ENCODE data around the gene C1orf21. TPM values are rescaled to one million over a fixed set of nuclear protein-coding genes. Genes with fewer than 3 reads are reported as not detected.
A peak's percentile ranks its signal among the peaks of the same experiment; 100 is the strongest.

Gene C1orf21
- total RNA-seq, 4 donors from 2014 or later = 106 to 206 (median 154) TPM

DNA sequence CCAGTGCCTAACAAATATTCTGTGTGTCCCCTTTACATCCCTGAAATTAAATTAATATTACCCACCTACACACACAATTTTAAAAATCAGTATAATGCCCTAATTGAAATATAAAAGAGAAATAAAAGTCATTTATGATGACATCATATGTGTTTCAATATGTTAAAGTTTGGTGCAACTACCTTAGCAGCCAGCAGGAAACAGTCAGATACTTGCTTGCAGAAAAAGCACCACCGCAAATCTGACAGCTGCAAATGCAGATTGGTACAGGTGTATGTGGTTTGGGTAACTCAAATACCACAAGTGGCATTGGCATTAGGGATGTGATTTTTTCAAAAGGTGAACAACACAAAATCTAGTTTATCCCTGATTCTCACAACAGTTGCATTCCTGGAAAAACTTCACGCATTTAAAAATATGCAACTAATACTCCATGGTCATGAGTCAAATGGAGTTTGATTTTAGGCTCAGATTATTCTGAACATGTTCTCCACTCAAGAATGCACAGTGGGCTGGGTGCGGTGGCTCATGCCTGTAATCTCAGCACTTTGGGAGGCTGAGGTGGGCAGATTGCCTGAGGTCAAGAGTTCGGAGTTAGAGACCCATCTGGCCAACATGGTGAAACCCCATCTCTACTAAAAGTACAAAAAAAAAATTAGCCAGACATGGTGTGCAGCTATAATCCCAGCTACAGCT is 261.5 kb downstream of the C1orf21 start:
- DNase-seq (no peak), ATAC-seq (no peak)
- Histone ChIP-seq H3K4me1 (peaks cover 21% of the 10 kb centered on the region in 2 donors), H3K27ac (peak overlapping the region in 2 of 4 donors; percentile 73 to 83), H3K9me3 (no peaks in the 10 kb centered on the region), H3K4me3 (no peak overlapping the region), H3K27me3 (no peaks in the 10 kb centered on the region), H3K36me3 (no peaks in the 10 kb centered on the region)
- in situ Hi-C loops (cut with MboI; ENCODE audit: low sequenced_read_pairs in 4 of 4) = no loop called here
- TF ChIP-seq, protein P1, sequence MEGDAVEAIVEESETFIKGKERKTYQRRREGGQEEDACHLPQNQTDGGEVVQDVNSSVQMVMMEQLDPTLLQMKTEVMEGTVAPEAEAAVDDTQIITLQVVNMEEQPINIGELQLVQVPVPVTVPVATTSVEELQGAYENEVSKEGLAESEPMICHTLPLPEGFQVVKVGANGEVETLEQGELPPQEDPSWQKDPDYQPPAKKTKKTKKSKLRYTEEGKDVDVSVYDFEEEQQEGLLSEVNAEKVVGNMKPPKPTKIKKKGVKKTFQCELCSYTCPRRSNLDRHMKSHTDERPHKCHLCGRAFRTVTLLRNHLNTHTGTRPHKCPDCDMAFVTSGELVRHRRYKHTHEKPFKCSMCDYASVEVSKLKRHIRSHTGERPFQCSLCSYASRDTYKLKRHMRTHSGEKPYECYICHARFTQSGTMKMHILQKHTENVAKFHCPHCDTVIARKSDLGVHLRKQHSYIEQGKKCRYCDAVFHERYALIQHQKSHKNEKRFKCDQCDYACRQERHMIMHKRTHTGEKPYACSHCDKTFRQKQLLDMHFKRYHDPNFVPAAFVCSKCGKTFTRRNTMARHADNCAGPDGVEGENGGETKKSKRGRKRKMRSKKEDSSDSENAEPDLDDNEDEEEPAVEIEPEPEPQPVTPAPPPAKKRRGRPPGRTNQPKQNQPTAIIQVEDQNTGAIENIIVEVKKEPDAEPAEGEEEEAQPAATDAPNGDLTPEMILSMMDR (IDR thresholded peaks at IDR 0.05 in 4 of 5, conservative IDR thresholded peaks at IDR 0.05 in 1 of 5) = no peak
- no peak for TF ChIP-seq POLR2A (IDR thresholded peaks at IDR 0.05)
- intact Hi-C loops (cut with DNase I; ENCODE audit: low total_unique reads) = loop anchor here (2.0 to 5.0 kb wide), 2 partner anchors 16 to 171 kb away; no protein-coding TSS in a partner anchor

DNA sequence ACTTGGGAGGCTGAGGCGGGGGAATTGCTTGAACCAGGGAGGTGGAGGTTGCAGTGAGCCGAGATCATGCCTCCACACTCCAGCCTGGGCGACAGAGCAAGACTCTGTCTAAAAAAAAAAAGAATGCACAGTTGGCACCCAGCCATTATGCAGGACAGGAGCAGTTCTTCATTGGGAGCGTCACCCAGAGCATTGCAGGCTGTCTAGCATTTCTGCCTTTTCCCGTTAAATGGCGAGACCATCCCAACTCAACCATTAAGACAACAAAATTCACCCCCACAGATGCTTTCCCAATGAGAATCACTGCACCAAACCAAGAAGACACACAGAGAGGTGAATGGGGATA is 262.0 kb downstream of the C1orf21 start:
- H3K36me3 ChIP-seq = no peaks in the 10 kb centered on the region
- DNase-seq (no peak), ATAC-seq (peak; percentile 14 to 20)
- H3K27me3 ChIP-seq = no peaks in the 10 kb centered on the region
- TF ChIP-seq, protein P1 (IDR thresholded peaks at IDR 0.05 in 4 of 5, conservative IDR thresholded peaks at IDR 0.05 in 1 of 5) = no peak
- TF ChIP-seq POLR2A (IDR thresholded peaks at IDR 0.05) = no peak
- intact Hi-C loops (cut with DNase I; ENCODE audit: low total_unique reads) (loop anchor here (2.0 to 5.0 kb wide), 2 partner anchors 16 to 172 kb away; no protein-coding TSS in a partner anchor), in situ Hi-C loops (cut with MboI; ENCODE audit: low sequenced_read_pairs in 4 of 4) (no loop called here)
- H3K4me3 ChIP-seq = peak overlapping the region in 1 of 4 donors; percentile 23
- peaks cover 21% of the 10 kb centered on the region in 2 donors for H3K4me1 ChIP-seq
- H3K27ac ChIP-seq = peak overlapping the region; percentile 72 to 83 (median 74)
- H3K9me3 ChIP-seq = no peaks in the 10 kb centered on the region

DNA sequence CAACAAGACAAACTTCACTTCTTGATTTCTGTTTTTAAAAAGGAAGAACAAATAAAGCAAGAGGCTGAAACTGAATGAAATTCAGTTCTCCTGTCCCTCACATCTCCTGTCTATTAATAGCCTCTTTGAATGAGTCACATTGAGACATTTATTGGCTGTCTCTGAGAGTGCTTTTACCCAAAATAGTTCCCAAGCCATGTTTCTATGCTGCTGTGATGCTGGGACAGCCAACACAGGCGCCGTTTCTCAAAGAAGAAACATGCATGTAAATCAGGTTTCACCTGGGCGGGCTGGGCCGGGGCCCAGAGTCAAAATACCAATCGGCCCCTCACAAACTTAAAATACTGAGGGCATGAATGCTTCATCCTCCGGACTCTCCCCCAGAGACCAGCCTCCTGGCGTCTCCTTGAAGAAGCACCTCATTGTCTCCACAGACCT is 262.6 kb downstream of the C1orf21 start:
- in situ Hi-C loops (cut with MboI; ENCODE audit: low sequenced_read_pairs in 4 of 4) (no loop called here), intact Hi-C loops (cut with DNase I; ENCODE audit: low total_unique reads) (loop anchor here (2.0 to 5.0 kb wide), 2 partner anchors 17 to 172 kb away; no protein-coding TSS in a partner anchor)
- H3K4me1 ChIP-seq = peaks cover 21% of the 10 kb centered on the region in 2 donors
- no peaks in the 10 kb centered on the region for H3K9me3 ChIP-seq
- TF ChIP-seq POLR2A (IDR thresholded peaks at IDR 0.05) = no peak
- TF ChIP-seq, protein P1 (IDR thresholded peaks at IDR 0.05 in 4 of 5, conservative IDR thresholded peaks at IDR 0.05 in 1 of 5) = no peak
- H3K27me3 ChIP-seq = no peaks in the 10 kb centered on the region
- peak overlapping the region in 2 of 4 donors; percentile 16 to 23 for H3K4me3 ChIP-seq
- no peaks in the 10 kb centered on the region for H3K36me3 ChIP-seq
- H3K27ac ChIP-seq = peak overlapping the region; percentile 72 to 83 (median 74)
- DNase-seq (no peak), ATAC-seq (peak; percentile 90 to 93)

DNA sequence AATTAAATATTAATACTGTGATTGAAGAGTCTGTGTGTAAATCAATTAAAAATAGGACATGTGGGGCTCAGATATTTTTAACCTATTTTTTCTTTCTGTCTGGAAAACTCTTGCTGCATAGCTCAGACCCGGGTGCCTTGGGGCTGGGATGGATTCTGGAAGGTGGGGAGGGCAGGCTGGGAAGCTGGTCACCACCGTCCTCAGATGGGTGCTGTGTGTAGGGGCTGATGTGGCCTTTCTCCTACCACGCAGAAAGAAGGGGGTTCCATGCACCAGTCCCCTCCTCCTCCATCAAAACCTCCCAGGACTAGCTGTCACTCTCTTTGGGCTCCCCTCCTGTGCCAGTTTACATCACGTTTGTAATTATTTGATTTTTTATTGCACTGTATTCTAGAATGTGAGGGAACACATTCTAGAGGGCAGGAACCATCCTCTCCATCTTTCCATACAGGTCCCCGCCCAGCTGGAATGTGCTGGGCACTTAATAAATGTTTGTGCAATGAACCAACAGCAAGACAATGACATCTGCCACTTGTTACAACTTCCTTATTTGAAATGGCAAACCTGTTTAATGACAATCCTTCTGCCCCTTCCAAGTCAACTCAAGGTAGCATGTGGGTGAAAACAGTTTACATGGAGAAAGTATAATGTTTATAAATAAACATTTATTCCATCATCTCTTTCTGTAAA is 263.5 kb downstream of the C1orf21 start:
- intact Hi-C loops (cut with DNase I; ENCODE audit: low total_unique reads) (no loop called here), in situ Hi-C loops (cut with MboI; ENCODE audit: low sequenced_read_pairs in 4 of 4) (loop anchor here in 1 of 4 donors (25.0 kb wide), 2 partner anchors 163 to 263 kb away; partner anchors contain the start of gene C1orf21)
- no peak for DNase-seq

More for the DNA sequence above, 263.5 kb downstream of the C1orf21 start:
- Histone ChIP-seq H3K9me3 (no peaks in the 10 kb centered on the region), H3K4me3 (no peak overlapping the region), H3K27me3 (no peaks in the 10 kb centered on the region), H3K4me1 (peaks cover 21% of the 10 kb centered on the region in 2 donors), H3K27ac (peak overlapping the region; percentile 72 to 83 (median 74)), H3K36me3 (no peaks in the 10 kb centered on the region)
- TF ChIP-seq, protein P1 (IDR thresholded peaks at IDR 0.05 in 4 of 5, conservative IDR thresholded peaks at IDR 0.05 in 1 of 5) = no peak
- no peak for TF ChIP-seq POLR2A (IDR thresholded peaks at IDR 0.05)
- ATAC-seq = no peak

Data from gastrocnemius medialis (tissue), 4 donors.